A673 (cell line): ENCODE data around the gene DSCAML1. TPM values are rescaled to one million over a fixed set of nuclear protein-coding genes. Genes with fewer than 3 reads are reported as not detected.

Experiments
- BruUV-seq: library from RNA; stranded (reverse); fragments of 400-500 nt; replicated peaks from 2 replicates; lab custom pipeline; 2021; lab: Mats Ljungman, UMichigan
- CTCF ChIA-PET: fragments of 300-600 bp; sonication (Branson Sonifier 250); formaldehyde crosslinking; loops from one replicate; lab custom pipeline; 2022; ENCODE audit warnings: antibody characterized with exemption; lab: Charles Lee
- POLR2A ChIA-PET: fragments of 300-600 bp; sonication (Branson Sonifier 250); formaldehyde crosslinking; loops from one replicate; lab custom pipeline; 2022; ENCODE audit warnings: antibody characterized with exemption; ENCODE audit not compliant: low non-redundant PET; lab: Charles Lee
- DNase-seq: peaks from one replicate; pipeline ENCODE4 v3.0.0-alpha.2; 2015; ENCODE audit warnings: low spot score
- H3K27ac ChIP-seq: fragments of 200-600 bp; sonication (generic); 2 replicates; pipeline ENCODE4 v1.5.1; 2016; ENCODE audit warnings: mixed run types, low read depth, mild to moderate bottlenecking, mixed read lengths, antibody characterized with exemption, low read length; ENCODE audit not compliant: poor library complexity, severe bottlenecking
- H3K27me3 ChIP-seq: fragments of 200-600 bp; sonication (generic); replicated peaks from 2 replicates; pipeline ENCODE4 v1.6.1; 2017; ENCODE audit warnings: mixed run types, low read depth, mild to moderate bottlenecking, mixed read lengths, antibody characterized with exemption, low read length; ENCODE audit not compliant: insufficient read depth, poor library complexity
- H3K36me3 ChIP-seq: fragments of 200-600 bp; sonication (generic); 2 replicates; pipeline ENCODE4 v1.6.1; 2016; ENCODE audit warnings: mixed run types, mild to moderate bottlenecking, mixed read lengths, antibody characterized with exemption, low read length; ENCODE audit not compliant: insufficient read depth, poor library complexity, severe bottlenecking
- H3K4me1 ChIP-seq: fragments of 200-600 bp; sonication (generic); 2 replicates; pipeline ENCODE4 v1.6.1; 2017; ENCODE audit warnings: mixed run types, mild to moderate bottlenecking, mixed read lengths, antibody characterized with exemption, low read length; ENCODE audit not compliant: insufficient read depth, poor library complexity, severe bottlenecking
- H3K4me3 ChIP-seq: fragments of 200-600 bp; sonication (generic); 2 replicates; pipeline ENCODE4 v1.5.1; 2016; ENCODE audit warnings: low read depth, mixed run types, mild to moderate bottlenecking, mixed read lengths, low read length; ENCODE audit not compliant: poor library complexity, severe bottlenecking
- H3K9me3 ChIP-seq: fragments of 200-600 bp; sonication (generic); 2 replicates; pipeline ENCODE4 v1.6.1; 2016; ENCODE audit warnings: mixed run types, low read depth, mild to moderate bottlenecking, mixed read lengths, antibody characterized with exemption, low read length; ENCODE audit not compliant: poor library complexity, severe bottlenecking
- CTCF ChIP-seq: fragments of 300-800, 200-600 bp; sonication (generic); conservative IDR thresholded peaks from 2 replicates; pipeline ENCODE4 v1.5.1; 2017; ENCODE audit warnings: low read depth, mild to moderate bottlenecking, antibody characterized with exemption, low read length, moderate library complexity, mixed read lengths
- EZH2 ChIP-seq: fragments of 200-600 bp; sonication (generic); IDR thresholded peaks from 2 replicates; pipeline ENCODE4 v1.6.1; 2017; ENCODE audit warnings: borderline replicate concordance, low read depth, mild to moderate bottlenecking, mixed read lengths, antibody characterized with exemption, low read length; ENCODE audit not compliant: poor library complexity, severe bottlenecking
- intact Hi-C: fragments of 100-400 bp; cut with micrococcal nuclease; formaldehyde crosslinking; loops from one replicate; pipeline ENCODE4 v1.10.0; 2022; ENCODE audit not compliant: unreplicated experiment
- total RNA-seq: library from RNA; stranded (reverse); gene quantifications from 2 replicates; pipeline ENCODE4 v1.2.3, GENCODE V29; 2021

The DSCAML1 gene
- total RNA-seq, 1 experiment from 2014 or later: not detected

- H3K4me3 ChIP-seq: no peak overlapping the region
- intact Hi-C loops: no loop called here
- no TSS peak for BruUV-seq
- no peak overlapping the region for H3K27ac ChIP-seq
- ChIA-PET CTCF (no interaction called here), POLR2A (no interaction called here)
- H3K36me3 ChIP-seq: no peaks in the 10 kb centered on the region
- H3K9me3 ChIP-seq: no peaks in the 10 kb centered on the region
- no peaks in the 10 kb centered on the region for H3K4me1 ChIP-seq
- DNase-seq: no peak
- peaks cover 18% of the 10 kb centered on the region for H3K27me3 ChIP-seq
- no peak for TF ChIP-seq EZH2
- no peak for TF ChIP-seq CTCF
Observed at GRCh38 chr11:117702946-117703598, 93.9 kb downstream of the DSCAML1 start.

- Histone ChIP-seq H3K36me3 (no peaks in the 10 kb centered on the region), H3K4me3 (no peak overlapping the region), H3K27ac (no peak overlapping the region), H3K27me3 (peaks cover 24% of the 10 kb centered on the region), H3K9me3 (no peaks in the 10 kb centered on the region), H3K4me1 (no peaks in the 10 kb centered on the region)
- intact Hi-C loops: no loop called here
- ChIA-PET POLR2A (no interaction called here), CTCF (no interaction called here)
- BruUV-seq: no TSS peak
- TF ChIP-seq CTCF: no peak
- TF ChIP-seq EZH2: no peak
- no peak for DNase-seq
Observed at GRCh38 chr11:117701781-117702180, 95.2 kb downstream of the DSCAML1 start.

- POLR2A ChIA-PET: no interaction called here
- BruUV-seq: no TSS peak
- CTCF ChIA-PET: no interaction called here
- Histone ChIP-seq H3K9me3 (no peaks in the 10 kb centered on the region), H3K4me1 (no peaks in the 10 kb centered on the region), H3K27ac (no peak overlapping the region), H3K4me3 (no peak overlapping the region), H3K27me3 (peaks cover 28% of the 10 kb centered on the region), H3K36me3 (no peaks in the 10 kb centered on the region)
- DNase-seq: no peak
- TF ChIP-seq CTCF (no peak), EZH2 (no peak)
- intact Hi-C loops: no loop called here
Observed at GRCh38 chr11:117700551-117700950, 96.5 kb downstream of the DSCAML1 start.
